Mucosa of stomach (tissue), 1 donor: ENCODE data around the gene NOCT.
A peak's percentile ranks its signal among the peaks of the same experiment; 100 is the strongest.
"Not testable (repeated sequence)": the region's sequence is repeated elsewhere in the genome, so short reads cannot be mapped to it uniquely, and the experiment has no call there.

Experiments
- H3K27me3 ChIP-seq: one replicate; pipeline ENCODE4 v1.7.0; 2013; ENCODE audit warnings: mild to moderate bottlenecking, low read length; ENCODE audit not compliant: control insufficient read depth, insufficient read depth
- H3K36me3 ChIP-seq: one replicate; pipeline ENCODE4 v1.7.0; 2013; ENCODE audit warnings: low read length; ENCODE audit not compliant: control insufficient read depth, insufficient read depth
- H3K4me1 ChIP-seq: one replicate; pipeline ENCODE4 v1.7.0; 2013; ENCODE audit warnings: mild to moderate bottlenecking, low read length; ENCODE audit not compliant: control insufficient read depth, insufficient read depth
- H3K4me3 ChIP-seq: one replicate; pipeline ENCODE4 v1.7.0; 2013; ENCODE audit warnings: low read length
- H3K9ac ChIP-seq: one replicate; pipeline ENCODE4 v1.7.0; 2013; ENCODE audit warnings: mild to moderate bottlenecking, low read length, moderate library complexity
- H3K9me3 ChIP-seq: one replicate; pipeline ENCODE4 v1.7.0; 2013; ENCODE audit warnings: mild to moderate bottlenecking, low read length, moderate library complexity; ENCODE audit not compliant: control insufficient read depth
- donor health status: Pancreatic carcinoma.

The NOCT gene

DNA sequence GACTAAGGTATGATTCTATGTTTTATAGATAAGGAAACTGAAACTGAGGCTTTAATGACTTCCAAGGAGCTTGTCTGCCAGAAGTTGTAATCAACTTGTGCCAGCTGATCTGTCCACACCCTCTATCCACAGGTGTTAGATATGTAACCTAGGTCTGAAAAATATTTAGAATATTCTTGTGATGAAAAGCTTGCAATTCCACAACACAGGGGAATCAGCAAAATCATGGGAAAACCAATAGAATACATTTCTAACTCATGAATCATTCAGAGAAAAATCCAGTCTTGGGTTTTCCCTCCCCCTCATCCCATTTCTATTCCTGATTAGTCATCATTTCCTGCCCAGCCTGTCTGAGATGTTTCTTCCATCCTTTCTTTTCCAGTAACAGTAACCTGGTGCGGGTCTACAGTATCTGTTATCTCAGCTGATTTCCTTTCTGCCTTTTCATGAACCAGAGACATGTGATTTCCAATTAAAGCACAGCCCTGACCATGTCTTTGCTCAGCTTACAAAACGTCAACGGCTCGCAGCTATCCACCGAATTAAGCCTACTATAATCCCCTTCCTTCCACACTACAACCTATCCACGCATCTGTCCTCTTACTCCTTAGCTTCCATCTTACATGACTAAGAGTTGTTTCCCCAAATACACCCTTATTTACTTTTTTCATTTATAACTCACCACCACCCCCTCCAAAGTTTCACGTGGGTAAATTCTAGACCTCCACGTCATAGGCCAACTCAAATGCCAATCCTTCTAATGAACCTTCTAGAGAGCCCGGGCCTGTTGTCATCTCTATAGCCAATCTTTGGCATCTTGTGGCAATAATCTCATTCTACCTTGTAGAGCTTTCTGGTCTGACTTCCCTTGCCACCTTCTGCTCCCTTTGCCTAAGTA, 961 bp upstream of the NOCT start:
- Histone ChIP-seq H3K4me1 (peaks cover 24% of the 10 kb centered on the region), H3K9me3 (no peaks in the 10 kb centered on the region), H3K9ac (peak overlapping the region; percentile 61), H3K27me3 (no peaks in the 10 kb centered on the region), H3K4me3 (peak overlapping the region; percentile 54), H3K36me3 (no peaks in the 10 kb centered on the region)

DNA sequence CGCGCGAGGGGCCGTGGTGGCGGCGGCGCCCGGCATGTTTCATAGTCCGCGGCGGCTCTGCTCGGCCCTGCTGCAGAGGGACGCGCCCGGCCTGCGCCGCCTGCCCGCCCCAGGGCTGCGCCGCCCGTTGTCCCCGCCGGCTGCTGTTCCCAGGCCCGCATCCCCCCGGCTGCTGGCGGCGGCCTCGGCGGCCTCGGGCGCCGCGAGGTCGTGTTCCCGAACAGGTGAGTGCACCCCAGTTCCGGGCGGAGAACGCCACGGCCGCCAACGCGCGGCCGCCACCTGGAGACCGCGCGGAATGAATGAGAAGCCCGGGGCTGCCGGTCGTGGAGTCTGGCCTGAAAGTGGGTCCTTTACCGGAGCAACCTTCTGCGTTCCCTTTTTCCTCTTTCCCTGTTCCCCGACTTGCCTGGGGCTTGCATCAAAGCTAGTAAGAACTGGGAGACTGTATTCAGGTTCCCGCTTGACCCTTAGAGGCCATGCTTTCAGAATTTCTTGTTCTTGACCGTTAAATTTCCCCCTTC, 429 bp downstream of the NOCT start:
- Histone ChIP-seq H3K9me3 (no peaks in the 10 kb centered on the region), H3K36me3 (no peaks in the 10 kb centered on the region), H3K4me3 (peak overlapping the region; percentile 41), H3K27me3 (no peaks in the 10 kb centered on the region), H3K4me1 (peaks cover 24% of the 10 kb centered on the region), H3K9ac (peak overlapping the region; percentile 61)

DNA sequence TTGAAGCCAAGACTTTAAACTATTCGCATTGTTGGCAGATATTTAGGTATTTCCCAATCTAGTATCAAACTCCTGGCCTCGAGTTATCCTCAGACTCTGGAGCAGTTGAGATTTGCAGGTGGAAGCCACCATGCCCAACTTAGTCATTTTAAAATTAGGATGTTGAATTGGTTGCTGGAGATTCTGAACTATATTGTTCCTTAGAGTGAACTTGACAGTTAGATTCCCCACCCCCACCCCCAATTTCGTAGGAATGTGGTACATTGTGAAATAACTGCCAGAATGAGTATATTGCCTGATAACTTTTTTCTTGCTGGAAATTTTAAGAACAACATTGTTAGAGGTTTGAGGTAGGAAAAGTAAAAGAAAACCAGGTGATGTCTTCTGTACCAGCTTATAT, 2.3 kb downstream of the NOCT start:
- Histone ChIP-seq H3K4me1 (peaks cover 17% of the 10 kb centered on the region), H3K27me3 (no peaks in the 10 kb centered on the region), H3K4me3 (no peak overlapping the region), H3K9me3 (no peaks in the 10 kb centered on the region), H3K9ac (no peak overlapping the region), H3K36me3 (no peaks in the 10 kb centered on the region)

DNA sequence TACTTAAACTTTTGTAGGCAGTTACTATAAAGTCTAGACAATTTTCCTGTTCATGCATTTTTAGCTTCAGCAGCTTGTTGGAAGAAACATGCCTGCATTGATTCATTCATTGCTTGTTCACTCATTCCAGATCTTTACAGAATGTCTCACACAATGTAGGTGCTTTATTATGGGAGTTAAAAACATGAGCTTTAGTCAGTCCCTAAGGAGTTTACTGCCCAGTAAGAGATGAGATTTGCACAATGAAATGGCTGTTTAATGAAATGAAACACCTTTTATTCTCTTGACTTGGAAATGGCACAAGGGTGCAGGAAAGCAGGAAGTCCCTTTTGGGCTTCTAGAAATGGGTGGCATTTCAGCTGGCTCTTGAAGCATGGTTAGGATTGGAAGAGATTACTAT, 2.9 kb downstream of the NOCT start:
- H3K4me1 ChIP-seq: peaks cover 17% of the 10 kb centered on the region
- H3K36me3 ChIP-seq: no peaks in the 10 kb centered on the region
- H3K9me3 ChIP-seq: no peaks in the 10 kb centered on the region
- H3K27me3 ChIP-seq: no peaks in the 10 kb centered on the region
- H3K9ac ChIP-seq: no peak overlapping the region
- H3K4me3 ChIP-seq: no peak overlapping the region

DNA sequence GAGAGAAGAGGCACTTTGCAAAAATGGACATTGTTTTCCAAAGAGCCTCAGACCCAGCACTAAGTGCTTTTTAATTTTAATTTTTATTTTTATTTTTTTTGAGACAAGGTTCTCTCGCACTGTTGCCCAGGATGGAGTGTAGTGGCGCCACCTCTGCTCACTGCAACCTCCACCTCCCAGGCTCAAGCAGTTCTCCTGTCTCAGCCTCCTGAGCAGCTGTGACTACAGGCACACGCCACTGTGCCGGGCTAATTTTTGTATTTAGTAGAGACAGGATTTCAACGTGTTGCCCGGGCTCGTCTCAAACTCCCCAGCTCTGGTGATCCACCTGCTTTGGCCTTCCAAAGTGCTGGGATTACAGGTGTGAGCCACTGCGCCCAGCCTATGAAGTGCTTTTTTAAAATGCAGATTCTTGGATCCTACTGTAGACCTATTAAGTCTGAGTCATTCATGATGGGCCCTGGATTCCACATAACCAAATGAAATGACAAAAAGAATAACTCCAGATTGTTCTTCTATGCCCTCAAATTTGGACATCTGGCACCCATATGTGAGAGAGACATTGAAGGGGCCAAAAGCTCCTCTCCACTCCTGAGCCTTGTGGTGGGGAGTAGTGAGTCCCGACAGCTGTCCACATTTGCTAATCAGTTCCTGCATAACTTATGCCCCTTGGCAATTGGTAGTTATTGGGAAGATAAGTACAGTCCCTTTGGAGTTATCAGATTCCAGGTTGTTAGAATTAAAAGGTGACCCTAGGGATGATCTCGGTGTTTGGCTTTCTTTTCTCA, 3.6 kb downstream of the NOCT start:
- H3K4me3 ChIP-seq: no peak overlapping the region
- H3K36me3 ChIP-seq: no peaks in the 10 kb centered on the region
- H3K27me3 ChIP-seq: no peaks in the 10 kb centered on the region
- H3K9me3 ChIP-seq: no peaks in the 10 kb centered on the region
- no peak overlapping the region for H3K9ac ChIP-seq
- H3K4me1 ChIP-seq: peaks cover 12% of the 10 kb centered on the region

DNA sequence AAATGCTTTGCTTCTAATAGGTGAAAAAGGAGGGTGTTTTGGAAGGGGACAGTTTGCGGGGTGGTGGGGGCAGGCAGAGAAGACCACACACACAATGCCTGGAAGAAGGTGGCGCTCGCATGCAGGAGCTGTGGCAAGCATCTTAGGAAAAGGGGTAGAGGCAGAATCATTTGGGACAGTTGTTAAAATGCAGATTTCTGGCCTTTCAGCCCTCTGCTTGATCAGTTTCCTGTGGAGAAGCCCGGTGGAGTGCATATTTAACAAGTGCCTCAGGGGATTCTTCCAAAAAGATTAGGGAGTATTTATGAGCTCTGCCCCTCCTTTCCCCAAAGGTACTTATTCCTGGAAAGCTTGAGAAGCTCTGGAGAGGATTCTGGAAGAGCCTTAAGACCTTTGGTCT, 4.8 kb downstream of the NOCT start:
- H3K4me1 ChIP-seq: peaks cover 4% of the 10 kb centered on the region
- H3K4me3 ChIP-seq: no peak overlapping the region
- H3K9me3 ChIP-seq: no peaks in the 10 kb centered on the region
- H3K9ac ChIP-seq: no peak overlapping the region
- no peaks in the 10 kb centered on the region for H3K36me3 ChIP-seq
- H3K27me3 ChIP-seq: no peaks in the 10 kb centered on the region

DNA sequence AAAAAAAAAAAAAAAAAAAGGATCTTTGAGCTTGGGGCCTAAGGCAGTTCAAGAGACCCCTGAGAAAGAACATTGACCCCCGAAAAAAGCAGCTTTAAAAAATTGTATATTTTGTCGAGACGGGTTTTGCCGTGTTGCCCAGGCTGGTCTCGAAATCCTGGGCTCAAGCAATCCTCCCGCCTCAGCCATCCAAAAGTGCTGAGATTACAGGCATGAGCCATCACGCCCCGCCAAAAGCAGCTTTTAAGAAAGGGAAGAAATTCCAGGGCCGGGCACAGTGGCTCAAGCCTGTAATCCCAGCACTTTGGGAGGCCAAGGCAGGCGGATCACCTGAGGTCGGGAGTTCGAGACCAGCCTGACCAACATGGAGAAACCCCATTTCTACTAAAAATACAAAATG, 5.5 kb downstream of the NOCT start:
- H3K4me1 ChIP-seq, H3K9me3 ChIP-seq, H3K4me3 ChIP-seq, H3K36me3 ChIP-seq, H3K27me3 ChIP-seq, H3K9ac ChIP-seq: not testable (repeated sequence)

DNA sequence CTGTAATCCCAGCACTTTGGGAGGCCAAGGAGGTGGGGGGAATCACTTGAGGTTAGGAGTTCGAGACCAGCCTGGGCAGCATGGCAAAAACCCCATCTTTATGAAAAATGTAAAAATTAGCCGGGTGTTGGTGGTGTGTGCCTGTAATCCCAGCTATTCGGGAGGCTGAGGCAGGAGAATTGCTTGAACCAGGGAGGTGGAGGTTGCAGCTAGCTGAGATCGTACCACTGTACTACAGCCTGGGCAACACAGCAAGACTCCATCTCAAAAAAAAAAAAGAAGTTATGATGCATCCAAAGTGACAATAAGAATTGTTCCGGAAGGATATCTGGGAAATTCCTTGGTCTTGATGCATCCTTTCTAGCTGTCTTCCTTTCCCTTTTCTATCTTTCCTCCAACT, 7.3 kb downstream of the NOCT start:
- Histone ChIP-seq H3K36me3 (no peaks in the 10 kb centered on the region), H3K4me1 (no peaks in the 10 kb centered on the region), H3K27me3 (no peaks in the 10 kb centered on the region), H3K4me3 (no peak overlapping the region), H3K9me3 (no peaks in the 10 kb centered on the region), H3K9ac (no peak overlapping the region)

DNA sequence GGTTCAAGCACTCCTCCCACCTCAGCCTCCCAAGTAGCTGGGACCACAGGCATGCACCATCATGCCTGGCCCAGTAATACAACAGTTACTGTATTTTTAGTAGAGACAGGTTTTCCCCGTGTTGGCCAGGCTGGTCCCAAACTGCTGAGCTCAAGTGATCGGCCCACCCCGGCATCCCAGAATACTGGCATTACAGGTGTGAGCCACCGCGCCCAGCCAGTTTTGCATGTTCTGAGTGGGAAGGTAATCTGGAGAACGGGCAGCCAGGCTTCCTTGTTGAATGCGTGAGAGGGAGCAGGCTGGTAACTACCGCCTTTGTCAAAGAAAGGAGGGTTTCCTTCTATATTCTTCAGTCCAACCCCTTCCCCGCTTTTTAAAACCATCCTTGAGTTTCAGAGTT, 9.1 kb downstream of the NOCT start:
- Histone ChIP-seq H3K36me3 (no peaks in the 10 kb centered on the region), H3K4me1 (no peaks in the 10 kb centered on the region), H3K9ac (no peak overlapping the region), H3K27me3 (no peaks in the 10 kb centered on the region), H3K4me3 (no peak overlapping the region), H3K9me3 (no peaks in the 10 kb centered on the region)

DNA sequence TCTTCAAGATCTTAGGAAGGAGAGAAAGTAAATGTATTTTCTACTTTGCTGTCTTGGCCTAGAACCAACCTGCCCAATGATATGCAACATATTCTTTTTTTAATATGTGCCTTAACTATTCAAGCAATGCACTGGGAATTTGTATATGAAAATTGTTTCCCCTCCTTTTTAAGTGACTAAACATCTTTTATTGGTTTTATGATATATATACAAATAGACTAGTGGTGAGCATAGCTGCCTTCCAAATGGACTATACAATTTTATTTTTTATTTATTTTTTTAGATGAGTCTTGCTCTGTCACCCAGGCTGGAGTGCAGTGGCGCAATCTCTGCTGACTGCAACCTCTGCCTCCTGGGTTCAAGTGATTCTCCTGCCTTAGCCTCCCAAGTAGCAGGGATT, 10.3 kb downstream of the NOCT start:
- Histone ChIP-seq H3K4me3 (no peak overlapping the region), H3K36me3 (no peaks in the 10 kb centered on the region), H3K4me1 (peaks cover 3% of the 10 kb centered on the region), H3K27me3 (no peaks in the 10 kb centered on the region), H3K9me3 (no peaks in the 10 kb centered on the region), H3K9ac (no peak overlapping the region)

DNA sequence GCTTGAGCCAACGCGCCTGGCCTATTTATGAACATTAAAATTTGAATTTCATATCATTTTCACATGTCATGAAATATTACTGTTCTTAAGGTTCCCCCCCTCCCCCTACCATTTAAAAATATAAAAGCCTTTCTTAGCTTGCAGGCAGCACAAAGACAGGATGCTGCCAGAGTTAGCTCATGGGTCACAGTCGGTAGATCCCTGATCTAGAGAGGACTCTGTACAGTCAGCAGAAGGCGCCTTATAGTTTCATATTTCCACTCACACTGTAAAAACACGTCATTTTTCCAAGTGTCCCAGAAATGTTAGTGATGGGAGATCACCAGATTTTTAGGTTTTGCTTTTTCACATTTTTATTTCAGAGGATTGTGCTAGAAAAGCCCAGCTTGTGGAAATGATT, 12.2 kb downstream of the NOCT start:
- no peak overlapping the region for H3K4me3 ChIP-seq
- H3K36me3 ChIP-seq: no peaks in the 10 kb centered on the region
- H3K9ac ChIP-seq: no peak overlapping the region

DNA sequence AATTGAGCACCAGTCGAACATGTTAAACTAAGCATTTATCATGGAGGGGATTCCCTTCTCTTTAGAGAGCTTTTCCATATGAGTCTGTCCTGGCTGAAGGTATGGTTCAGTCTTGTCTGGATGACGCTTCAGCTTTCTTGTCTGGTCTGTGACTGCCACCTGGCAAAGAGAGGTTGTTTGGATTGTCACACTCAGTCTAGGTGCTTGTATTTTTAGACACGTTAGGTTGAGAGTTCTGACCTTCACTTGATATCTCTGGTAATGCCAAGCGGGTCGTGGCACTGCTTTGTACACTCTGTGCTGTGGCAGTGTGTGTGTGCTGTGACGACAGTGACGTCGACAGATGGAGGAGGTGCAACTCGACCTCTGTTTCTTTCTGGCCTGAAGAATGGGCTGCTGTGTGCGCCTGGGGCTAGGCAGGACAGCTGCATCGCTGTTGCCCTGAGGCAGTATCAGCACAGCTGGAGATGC, 12.6 kb downstream of the NOCT start:
- peaks cover 4% of the 10 kb centered on the region for H3K4me1 ChIP-seq
- H3K9ac ChIP-seq: no peak overlapping the region
- no peak overlapping the region for H3K4me3 ChIP-seq
- no peaks in the 10 kb centered on the region for H3K9me3 ChIP-seq
- H3K36me3 ChIP-seq: no peaks in the 10 kb centered on the region
- no peaks in the 10 kb centered on the region for H3K27me3 ChIP-seq

More for the DNA sequence above, 12.2 kb downstream of the NOCT start:
- no peaks in the 10 kb centered on the region for H3K27me3 ChIP-seq
- peaks cover 4% of the 10 kb centered on the region for H3K4me1 ChIP-seq
- no peaks in the 10 kb centered on the region for H3K9me3 ChIP-seq
